K562 (cell line): ENCODE measurements around the gene SLC25A18. TPM values are rescaled to one million over a fixed set of nuclear protein-coding genes. Genes with fewer than 3 reads are reported as not detected.

ENCODE experiments used
- ATAC-seq: fragments of 200-7000 bp; cut with Tn5 transposase; 3 replicates; pipeline ENCODE4 v1.9.1; 2020; ENCODE audit warnings: moderate library complexity
- BruUV-seq: library from RNA; stranded (reverse); fragments of 400-500 nt; replicated peaks from 2 replicates; lab custom pipeline; 2021; lab: Mats Ljungman, UMichigan
- CTCF ChIA-PET: fragments of 300-600 bp; formaldehyde crosslinking; extraction: SDS; loops from one replicate; lab custom pipeline; 2021; ENCODE audit warnings: low intra/inter-chr PET ratio; lab: Yijun Ruan, JAX
- POLR2A ChIA-PET: fragments of 300-600, 350-650 bp; sonication (Branson Sonifier 250); formaldehyde crosslinking; extraction: SDS; loops from one replicate; lab custom pipeline; 2021; ENCODE audit warnings: antibody characterized with exemption, inconsistent platforms; lab: Yijun Ruan, JAX
- DNase-seq, 4 experiments: peaks; one replicate each; pipeline versions ENCODE4 v3.0.0 to v3.0.0-alpha.2; 2011 to 2018; ENCODE audit warnings: low spot score in 3 of 4, mixed read lengths in 3 of 4; ENCODE audit errors: extremely low read depth in 1 of 4
- FAIRE-seq: peaks from 2 replicates; lab custom pipeline; 2011; peaks lifted over from hg19 to GRCh38; lab: Jason Lieb, UNC
- H2AFZ ChIP-seq: 2 replicates; pipeline ENCODE4 v1.6.0; 2011; ENCODE audit warnings: low read depth, low read length, control low read depth, inconsistent platforms
- H3K27ac ChIP-seq: fragments of 200-600 bp; 3 replicates; pipeline ENCODE4 v1.8.0; 2011; ENCODE audit warnings: low read depth, mild to moderate bottlenecking, control low read depth, inconsistent platforms, low read length, moderate library complexity, mixed read lengths; ENCODE audit errors: extremely low read depth
- H3K27me3 ChIP-seq, 2 experiments: fragments of 300-600 bp in 1 of 2; 2 replicates in 1 of 2; 3 replicates in 1 of 2; pipeline versions ENCODE4 v1.6.0 to v1.8.0; 2011; ENCODE audit warnings: inconsistent platforms in 2 of 2, low read length in 2 of 2, mild to moderate bottlenecking in 1 of 2, mixed read lengths in 1 of 2, moderate library complexity in 1 of 2; ENCODE audit not compliant: control insufficient read depth in 2 of 2, insufficient read depth in 2 of 2
- H3K36me3 ChIP-seq: fragments of 300-600 bp; 3 replicates; pipeline ENCODE4 v1.8.0; 2011; ENCODE audit warnings: mild to moderate bottlenecking, low read length, inconsistent platforms; ENCODE audit not compliant: control insufficient read depth, insufficient read depth
- H3K4me1 ChIP-seq, 2 experiments: fragments of 200-600 bp in 1 of 2; replicated peaks in 1 of 2; 2 replicates in 1 of 2; 3 replicates in 1 of 2; pipeline versions ENCODE4 v1.5.1 to v1.8.0; 2011; ENCODE audit warnings: inconsistent platforms in 2 of 2, low read length in 2 of 2, mild to moderate bottlenecking in 1 of 2, mixed read lengths in 1 of 2, moderate library complexity in 1 of 2; ENCODE audit not compliant: control insufficient read depth in 2 of 2, insufficient read depth in 2 of 2
- H3K4me2 ChIP-seq: 2 replicates; pipeline ENCODE4 v1.6.1; 2011; ENCODE audit warnings: low read length, control low read depth, inconsistent platforms, mixed read lengths; ENCODE audit not compliant: insufficient read depth
- H3K4me3 ChIP-seq: fragments of 200-600 bp; sonication (generic), shearing (Covaris generic); 2 replicates; pipeline ENCODE4 v1.5.1; 2016; ENCODE audit warnings: control low read depth, inconsistent platforms
- H3K79me2 ChIP-seq: fragments of 200-600 bp; 3 replicates; pipeline ENCODE4 v1.8.0; 2011; ENCODE audit warnings: low read length, inconsistent platforms; ENCODE audit not compliant: control insufficient read depth, insufficient read depth
- H3K9ac ChIP-seq, 2 experiments: 2 replicates each; pipeline versions ENCODE4 v1.6.0 to v1.6.1; 2011; ENCODE audit warnings: low read depth in 2 of 2, low read length in 2 of 2, control low read depth in 1 of 2, inconsistent platforms in 1 of 2, mild to moderate bottlenecking in 1 of 2, mixed read lengths in 1 of 2; ENCODE audit not compliant: insufficient read depth in 1 of 2
- H3K9me1 ChIP-seq: one replicate; pipeline ENCODE4 v1.6.0; 2011; ENCODE audit warnings: inconsistent platforms, mild to moderate bottlenecking, low read length, moderate library complexity; ENCODE audit not compliant: control insufficient read depth, insufficient read depth
- H3K9me3 ChIP-seq: replicated peaks from 2 replicates; pipeline ENCODE4 v1.5.1; 2011; ENCODE audit warnings: low read depth, low read length, inconsistent platforms; ENCODE audit not compliant: control insufficient read depth, insufficient read depth
- H4K20me1 ChIP-seq: replicated peaks from 2 replicates; pipeline ENCODE4 v1.6.1; 2011; ENCODE audit warnings: low read length, inconsistent platforms, mixed read lengths; ENCODE audit not compliant: control insufficient read depth, insufficient read depth
- CBFA2T3 ChIP-seq: fragments of 450-650 bp; IDR thresholded peaks from 2 replicates; pipeline ENCODE4 v1.6.1; 2017
- CBX5 ChIP-seq: IDR thresholded peaks from 2 replicates; pipeline ENCODE4 v1.6.1; 2014; ENCODE audit warnings: low read depth, borderline replicate concordance
- MTF1 ChIP-seq: fragments of 250-450 bp; sonication (Bioruptor Pico); IDR thresholded peaks from 2 replicates; pipeline ENCODE4 v1.9.0; 2021; ENCODE audit warnings: moderate library complexity, mild to moderate bottlenecking, inconsistent platforms, borderline replicate concordance
- MYNN ChIP-seq, 2 experiments: sonication (generic); formaldehyde crosslinking in 1 of 2; IDR thresholded peaks; 2 replicates each; pipeline versions ENCODE4 v1.5.0 to v1.6.1; 2016 to 2020; ENCODE audit warnings: antibody characterized with exemption in 1 of 2, missing genetic modification reagents in 1 of 2
- SETDB1 ChIP-seq: IDR thresholded peaks from one replicate; pipeline ENCODE4 v1.6.1; 2012; ENCODE audit warnings: low read length, control low read depth, inconsistent platforms
- ZNF766 ChIP-seq: fragments of 200-800 bp; sonication (Bioruptor generic); conservative IDR thresholded peaks from 2 replicates; pipeline ENCODE4 v1.6.1; 2016; ENCODE audit warnings: missing genetic modification characterization, missing compliant biosample characterization
- ZZZ3 ChIP-seq: fragments of 450-650 bp; IDR thresholded peaks from 2 replicates; pipeline ENCODE4 v1.6.1; 2016; ENCODE audit warnings: antibody characterized with exemption, mild to moderate bottlenecking, moderate library complexity
- WGBS: fragments of 100-300 bp; shearing (Covaris generic); methylation state at CpG from one replicate; pipeline ENCODE4 v1.1.6; 2016; ENCODE audit warnings: low coverage, mixed read lengths; ENCODE audit not compliant: insufficient coverage; ENCODE audit errors: missing lambda C conversion rate; 5-methylcytosine and 5-hydroxymethylcytosine counted together
- in situ Hi-C: fragments of 300-500 bp; cut with MboI; formaldehyde crosslinking; loops from 4 replicates; pipeline ENCODE4 v1.15.0; 2018; ENCODE audit warnings: inconsistent platforms, mixed read lengths
- intact Hi-C: fragments of 100-400 bp; cut with micrococcal nuclease; formaldehyde crosslinking; loops from 2 replicates; pipeline ENCODE4 v1.14.2; 2022
- polyA plus RNA-seq, 8 experiments: library from polyadenylated mRNA; depleted of rRNA in 4 of 8; stranded (reverse) in 5 of 8; unstranded in 3 of 8; fragments of >200 nt; fragmentation: Nextera tagmentation in 2 of 8; fragmentation: Illumina TruSeq in 1 of 8; extraction: Ambion mirVana in 2 of 8; extraction: Trizol in 1 of 8; gene quantifications; 2 replicates each; pipeline versions ENCODE4 v1.2.1 to v1.2.3, GENCODE V29; 2011 to 2014; ENCODE audit warnings: inconsistent platforms in 1 of 8, missing spikeins in 1 of 8
- total RNA-seq, 7 experiments: library from RNA; depleted of rRNA in 6 of 7; stranded (reverse); fragments of >200 nt in 6 of 7; fragmentation: Illumina TruSeq in 2 of 7; extraction: Trizol in 2 of 7; gene quantifications; 2 replicates each; pipeline versions ENCODE4 v1.2.1 to v1.2.3, GENCODE V29; 2011 to 2021; ENCODE audit warnings: low replicate concordance in 1 of 7

Gene SLC25A18
- total and polyA plus RNA-seq, 9 of the 15 experiments (the other 6 are each of a cell fraction or from before 2014, with no cell fraction given), result 0.04 TPM; not detected in 8

GRCh38 chr22:17592201-17592600, 28.9 kb downstream of the SLC25A18 start (continued):
- TF ChIP-seq ZZZ3 (no peak), CBX5 (no peak), CBFA2T3 (no peak)

DNA sequence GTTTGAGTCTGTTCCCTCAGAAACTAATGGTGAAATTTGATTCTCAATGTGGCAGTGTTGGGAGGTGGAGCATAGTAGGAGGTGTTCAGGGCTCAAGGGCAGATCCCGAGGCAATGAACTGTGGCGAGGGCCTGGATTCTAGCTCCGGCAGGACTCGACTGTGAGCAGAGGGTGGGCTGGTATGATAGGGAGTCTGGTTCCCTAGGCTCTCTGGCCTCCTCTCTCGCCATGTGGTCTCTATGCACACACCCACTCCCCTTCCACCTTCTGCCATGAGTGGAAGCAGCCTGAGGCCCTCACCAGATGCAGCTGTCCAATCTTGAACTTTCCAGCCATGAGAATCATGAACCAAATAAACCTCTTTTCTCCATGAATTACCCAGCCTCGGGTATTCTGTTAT, 32.9 kb downstream of the SLC25A18 start:
- WGBS, result 97% methylated on average over 6 of the region's 6 CpGs
- Histone ChIP-seq H2AFZ (no peak overlapping the region), H3K9me3 (no peaks in the 10 kb centered on the region), H3K27me3 (no peaks in the 10 kb centered on the region), H3K36me3 (peaks cover 91% of the 10 kb centered on the region), H3K4me2 (no peak overlapping the region), H4K20me1 (no peaks in the 10 kb centered on the region), H3K4me3 (no peak overlapping the region), H3K79me2 (no peaks in the 10 kb centered on the region)
- intact Hi-C loops, result no loop called here
- DNase-seq (no peak), ATAC-seq (no peak)
- ChIA-PET POLR2A (interaction anchor here (2.2 kb wide), 1 partner anchor 10 kb away, joined by 10 read pairs; no protein-coding TSS in a partner anchor), CTCF (no interaction called here)
- BruUV-seq, result no TSS peak
- in situ Hi-C loops, result no loop called here
- peak; percentile 77 for TF ChIP-seq ZNF766 (CRISPR knock-in tag)
- TF ChIP-seq MTF1 (CRISPR knock-in tag), result no peak
- TF ChIP-seq, all 486 proteins: peak for 1
- H3K9ac ChIP-seq, result no peak overlapping the region
- H3K4me1 ChIP-seq, result no peaks in the 10 kb centered on the region
- H3K9me1 ChIP-seq, result no peaks in the 10 kb centered on the region
- H3K27ac ChIP-seq, result no peak overlapping the region
- no peak for FAIRE-seq

GRCh38 chr22:17597217-17597616, 33.9 kb downstream of the SLC25A18 start:
- H3K27me3 ChIP-seq, result no peaks in the 10 kb centered on the region
- no peak overlapping the region for H3K4me2 ChIP-seq
- DNase-seq, result no peak
- H3K9me3 ChIP-seq, result no peaks in the 10 kb centered on the region
- H3K9ac ChIP-seq, result no peak overlapping the region
- no TSS peak for BruUV-seq
- H3K4me3 ChIP-seq, result no peak overlapping the region
- TF ChIP-seq SETDB1 (no peak), MYNN (IDR thresholded peaks at IDR 0.05) (no peak), MYNN (CRISPR knock-in tag; IDR thresholded peaks at IDR 0.05) (no peak)
- TF ChIP-seq, all 486 proteins: peak for 0
- Histone ChIP-seq H3K27ac (no peak overlapping the region), H3K4me1 (no peaks in the 10 kb centered on the region), H3K36me3 (peaks cover 84% of the 10 kb centered on the region), H4K20me1 (no peaks in the 10 kb centered on the region), H3K79me2 (no peaks in the 10 kb centered on the region), H2AFZ (no peak overlapping the region), H3K9me1 (no peaks in the 10 kb centered on the region)
- in situ Hi-C loops, result no loop called here
- intact Hi-C loops, result no loop called here
- ChIA-PET CTCF (no interaction called here), POLR2A (interaction anchor here (0.7 to 2.2 kb wide), 3 partner anchors 8 to 10 kb away, joined by 3 to 10 read pairs (median 7); no protein-coding TSS in a partner anchor)
- no peak for FAIRE-seq
- 94% methylated on average over 2 of the region's 2 CpGs for WGBS
- no peak for ATAC-seq
